NCI-H1092 (cell line): ENCODE results near the gene MARK3.

Experiments used
- DNase-seq: peaks from one replicate; lab custom pipeline; 2025; lab: John Stamatoyannopoulos, UW

MARK3 gene

GRCh38 chr14:103550451-103551337, 165.5 kb downstream of the MARK3 start:
- DNase-seq = peak; percentile 74

GRCh38 chr14:103551338-103551762, 166.1 kb downstream of the MARK3 start:
- DNase-seq = no peak

- no peak for DNase-seq
Measured at GRCh38 chr14:103552011-103552845, 167.0 kb downstream of the MARK3 start.

GRCh38 chr14:103552846-103553210, 167.6 kb downstream of the MARK3 start:
- DNase-seq = no peak
